ENCODE results near the gene SLC24A3.

SLC24A3 gene

DNA sequence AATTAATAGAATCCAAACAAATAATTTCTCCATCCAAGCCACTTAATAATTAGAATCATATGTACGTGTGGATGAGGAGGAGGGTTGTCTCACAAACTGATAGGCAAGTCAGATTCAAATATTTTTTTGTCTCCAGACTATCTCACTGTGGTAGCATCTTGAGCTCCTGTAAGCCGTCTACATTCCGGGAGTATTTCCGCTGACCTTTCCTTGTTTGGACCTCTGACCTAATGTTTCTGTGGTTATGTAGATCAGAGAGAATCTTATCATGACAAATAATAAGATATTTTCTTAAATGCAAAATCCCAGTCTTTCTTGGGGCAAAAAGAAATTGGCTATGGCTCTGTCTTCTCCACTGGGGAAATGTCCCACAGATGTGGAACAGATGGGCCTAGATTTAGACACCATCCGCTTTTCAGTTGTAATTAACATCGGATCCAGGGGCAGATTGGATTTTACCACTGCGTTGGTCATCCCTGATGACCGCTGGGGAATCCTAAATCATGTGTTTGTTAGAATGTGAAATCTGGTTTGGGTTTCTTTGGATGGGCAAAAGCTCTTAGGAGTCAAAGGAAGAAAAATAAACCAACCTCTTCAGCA, 348.5 kb downstream of the SLC24A3 start:
- Histone ChIP-seq H3K4me2 (ENCODE audit: low read depth, low read length, poor library complexity, severe bottlenecking) (no peak overlapping the region), H3K36me3 (ENCODE audit: insufficient read depth, low read length) (no peaks in the 10 kb centered on the region), H3K4me3 (ENCODE audit: low read length, poor library complexity, severe bottlenecking) (no peak overlapping the region), H3K27me3 (ENCODE audit: insufficient read depth, low read length, poor library complexity, severe bottlenecking) (no peaks in the 10 kb centered on the region), H3K9me3 (ENCODE audit: insufficient read depth, low read depth, low read length) (no peaks in the 10 kb centered on the region), H4K20me1 (ENCODE audit: insufficient read depth, low read length, poor library complexity, severe bottlenecking) (no peaks in the 10 kb centered on the region), H3F3A (ENCODE audit: low read depth) (no peaks in the 10 kb centered on the region), H3K9me2 (replicated peaks; ENCODE audit: low read depth, low read length) (no peaks in the 10 kb centered on the region), H3K9ac (ENCODE audit: low read depth, low read length, poor library complexity, severe bottlenecking) (no peak overlapping the region), H3K4me1 (ENCODE audit: insufficient read depth, low read length, poor library complexity, severe bottlenecking) (peaks cover 51% of the 10 kb centered on the region), H2AFZ (ENCODE audit: low read length) (no peak overlapping the region), H3K79me2 (ENCODE audit: insufficient read depth, low read length) (no peaks in the 10 kb centered on the region)
- no peak for TF ChIP-seq EZH2phosphoT487 (IDR thresholded peaks at IDR 0.05; ENCODE audit: borderline replicate concordance)
- TF ChIP-seq, protein P1, sequence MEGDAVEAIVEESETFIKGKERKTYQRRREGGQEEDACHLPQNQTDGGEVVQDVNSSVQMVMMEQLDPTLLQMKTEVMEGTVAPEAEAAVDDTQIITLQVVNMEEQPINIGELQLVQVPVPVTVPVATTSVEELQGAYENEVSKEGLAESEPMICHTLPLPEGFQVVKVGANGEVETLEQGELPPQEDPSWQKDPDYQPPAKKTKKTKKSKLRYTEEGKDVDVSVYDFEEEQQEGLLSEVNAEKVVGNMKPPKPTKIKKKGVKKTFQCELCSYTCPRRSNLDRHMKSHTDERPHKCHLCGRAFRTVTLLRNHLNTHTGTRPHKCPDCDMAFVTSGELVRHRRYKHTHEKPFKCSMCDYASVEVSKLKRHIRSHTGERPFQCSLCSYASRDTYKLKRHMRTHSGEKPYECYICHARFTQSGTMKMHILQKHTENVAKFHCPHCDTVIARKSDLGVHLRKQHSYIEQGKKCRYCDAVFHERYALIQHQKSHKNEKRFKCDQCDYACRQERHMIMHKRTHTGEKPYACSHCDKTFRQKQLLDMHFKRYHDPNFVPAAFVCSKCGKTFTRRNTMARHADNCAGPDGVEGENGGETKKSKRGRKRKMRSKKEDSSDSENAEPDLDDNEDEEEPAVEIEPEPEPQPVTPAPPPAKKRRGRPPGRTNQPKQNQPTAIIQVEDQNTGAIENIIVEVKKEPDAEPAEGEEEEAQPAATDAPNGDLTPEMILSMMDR (conservative IDR thresholded peaks at IDR 0.05; ENCODE audit: low read length): no peak

DNA sequence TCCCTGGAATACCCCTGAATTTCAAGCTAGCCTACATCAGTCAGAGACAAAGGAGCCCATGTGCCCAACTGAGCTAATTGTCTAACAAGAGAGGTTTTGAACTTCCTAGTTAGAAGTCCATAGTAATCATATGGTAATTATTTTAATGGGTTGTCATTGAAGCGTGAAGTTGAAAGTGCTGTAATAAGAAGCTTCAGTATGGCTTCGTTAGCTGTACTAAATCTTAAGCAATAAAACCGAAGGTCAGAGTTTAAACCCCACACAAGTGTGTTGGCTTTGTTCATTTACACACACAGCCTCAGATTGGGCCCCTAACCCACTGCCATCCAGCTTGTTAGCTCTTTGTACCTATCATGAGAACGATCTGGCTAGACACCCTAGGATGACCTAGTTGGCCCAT, 350.0 kb downstream of the SLC24A3 start:
- no peaks in the 10 kb centered on the region for H3K79me2 ChIP-seq (ENCODE audit: insufficient read depth, low read length)
- H4K20me1 ChIP-seq (ENCODE audit: insufficient read depth, low read length, poor library complexity, severe bottlenecking): no peaks in the 10 kb centered on the region
- no peak for TF ChIP-seq EZH2phosphoT487 (IDR thresholded peaks at IDR 0.05; ENCODE audit: borderline replicate concordance)
- TF ChIP-seq, protein P1 (conservative IDR thresholded peaks at IDR 0.05; ENCODE audit: low read length): no peak
- no peak overlapping the region for H3K9ac ChIP-seq (ENCODE audit: low read depth, low read length, poor library complexity, severe bottlenecking)
- H3K4me2 ChIP-seq (ENCODE audit: low read depth, low read length, poor library complexity, severe bottlenecking): no peak overlapping the region
- H3K36me3 ChIP-seq (ENCODE audit: insufficient read depth, low read length): no peaks in the 10 kb centered on the region
- H2AFZ ChIP-seq (ENCODE audit: low read length): peak overlapping the region; percentile 9; the same call in 1 of the 2 replicates
- H3F3A ChIP-seq (ENCODE audit: low read depth): no peaks in the 10 kb centered on the region
- H3K9me3 ChIP-seq (ENCODE audit: insufficient read depth, low read depth, low read length): no peaks in the 10 kb centered on the region
- H3K9me2 ChIP-seq (replicated peaks; ENCODE audit: low read depth, low read length): no peaks in the 10 kb centered on the region
- no peak overlapping the region for H3K4me3 ChIP-seq (ENCODE audit: low read length, poor library complexity, severe bottlenecking)
- peaks cover 57% of the 10 kb centered on the region for H3K4me1 ChIP-seq (ENCODE audit: insufficient read depth, low read length, poor library complexity, severe bottlenecking)
- no peaks in the 10 kb centered on the region for H3K27me3 ChIP-seq (ENCODE audit: insufficient read depth, low read length, poor library complexity, severe bottlenecking)

DNA sequence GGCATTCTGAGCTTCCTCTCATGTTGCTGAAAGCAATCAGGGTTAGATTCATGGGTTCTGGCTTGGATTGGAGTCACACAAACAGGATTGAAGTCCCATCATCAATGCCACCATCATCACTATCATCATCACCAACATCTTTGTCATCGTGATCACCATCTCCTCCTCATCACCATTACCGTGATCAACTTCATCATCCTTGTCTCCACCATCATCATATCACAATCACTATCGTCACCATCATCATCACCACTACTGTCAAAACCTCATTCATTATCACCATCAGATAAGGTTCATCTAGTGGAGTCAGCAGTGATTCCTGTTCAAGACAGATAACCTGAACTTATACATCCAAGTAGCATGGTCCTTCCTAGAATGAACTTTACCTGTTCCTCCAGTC, 351.8 kb downstream of the SLC24A3 start:
- no peak for TF ChIP-seq EZH2phosphoT487 (IDR thresholded peaks at IDR 0.05; ENCODE audit: borderline replicate concordance)
- TF ChIP-seq, protein P1 (conservative IDR thresholded peaks at IDR 0.05; ENCODE audit: low read length): no peak
- H3K4me2 ChIP-seq (ENCODE audit: low read depth, low read length, poor library complexity, severe bottlenecking): no peak overlapping the region
- H3K79me2 ChIP-seq (ENCODE audit: insufficient read depth, low read length): no peaks in the 10 kb centered on the region
- H3K4me1 ChIP-seq (ENCODE audit: insufficient read depth, low read length, poor library complexity, severe bottlenecking): peaks cover 69% of the 10 kb centered on the region
- no peaks in the 10 kb centered on the region for H3K9me3 ChIP-seq (ENCODE audit: insufficient read depth, low read depth, low read length)
- no peak overlapping the region for H2AFZ ChIP-seq (ENCODE audit: low read length)
- H3F3A ChIP-seq (ENCODE audit: low read depth): 0 out of 2 replicates have a peak, but pooled peaks cover under 1% of the 10 kb centered on the region
- H3K4me3 ChIP-seq (ENCODE audit: low read length, poor library complexity, severe bottlenecking): no peak overlapping the region
- no peak overlapping the region for H3K9ac ChIP-seq (ENCODE audit: low read depth, low read length, poor library complexity, severe bottlenecking)
- no peaks in the 10 kb centered on the region for H3K27me3 ChIP-seq (ENCODE audit: insufficient read depth, low read length, poor library complexity, severe bottlenecking)
- no peaks in the 10 kb centered on the region for H4K20me1 ChIP-seq (ENCODE audit: insufficient read depth, low read length, poor library complexity, severe bottlenecking)
- H3K9me2 ChIP-seq (replicated peaks; ENCODE audit: low read depth, low read length): no peaks in the 10 kb centered on the region
- H3K36me3 ChIP-seq (ENCODE audit: insufficient read depth, low read length): no peaks in the 10 kb centered on the region
